C4-2B (cell line): ENCODE measurements around the gene ZNRF3.
"Not testable (repeated sequence)": the region's sequence is repeated elsewhere in the genome, so short reads cannot be mapped to it uniquely, and the experiment has no call there.

Experiments
- H3K27ac ChIP-seq: fragments of 450-650 bp; 2 replicates; pipeline ENCODE4 v1.5.1; 2017
- ZFX ChIP-seq: fragments of 450-650 bp; IDR thresholded peaks from 2 replicates; pipeline ENCODE4 v1.6.1; 2017
- TF ChIP-seq, protein P1 (sequence below): fragments of 450-650 bp; conservative IDR thresholded peaks from 2 replicates; pipeline ENCODE4 v1.5.1; 2017; ENCODE audit warnings: mild to moderate bottlenecking

Gene ZNRF3

DNA sequence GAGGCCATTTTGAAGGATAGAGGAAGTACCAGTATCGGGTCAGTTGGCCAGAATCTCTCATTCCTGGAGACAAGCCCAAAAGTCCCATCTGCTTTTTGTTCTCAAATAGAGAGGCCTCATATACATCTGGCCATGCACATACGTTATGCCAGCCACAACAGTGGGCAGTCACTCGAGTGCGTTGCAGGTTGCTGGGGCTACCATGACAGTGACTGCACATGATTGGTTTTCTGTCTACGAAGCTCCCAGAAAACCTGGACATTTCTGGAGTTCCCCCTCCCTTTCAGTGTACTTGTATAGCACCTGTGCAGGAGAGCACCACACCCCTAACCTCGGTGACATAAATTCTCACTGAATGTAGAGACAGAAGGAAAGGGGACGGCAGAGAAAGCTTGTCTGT, 116.1 kb downstream of the ZNRF3 start:
- no peak overlapping the region for H3K27ac ChIP-seq
- TF ChIP-seq, protein P1, sequence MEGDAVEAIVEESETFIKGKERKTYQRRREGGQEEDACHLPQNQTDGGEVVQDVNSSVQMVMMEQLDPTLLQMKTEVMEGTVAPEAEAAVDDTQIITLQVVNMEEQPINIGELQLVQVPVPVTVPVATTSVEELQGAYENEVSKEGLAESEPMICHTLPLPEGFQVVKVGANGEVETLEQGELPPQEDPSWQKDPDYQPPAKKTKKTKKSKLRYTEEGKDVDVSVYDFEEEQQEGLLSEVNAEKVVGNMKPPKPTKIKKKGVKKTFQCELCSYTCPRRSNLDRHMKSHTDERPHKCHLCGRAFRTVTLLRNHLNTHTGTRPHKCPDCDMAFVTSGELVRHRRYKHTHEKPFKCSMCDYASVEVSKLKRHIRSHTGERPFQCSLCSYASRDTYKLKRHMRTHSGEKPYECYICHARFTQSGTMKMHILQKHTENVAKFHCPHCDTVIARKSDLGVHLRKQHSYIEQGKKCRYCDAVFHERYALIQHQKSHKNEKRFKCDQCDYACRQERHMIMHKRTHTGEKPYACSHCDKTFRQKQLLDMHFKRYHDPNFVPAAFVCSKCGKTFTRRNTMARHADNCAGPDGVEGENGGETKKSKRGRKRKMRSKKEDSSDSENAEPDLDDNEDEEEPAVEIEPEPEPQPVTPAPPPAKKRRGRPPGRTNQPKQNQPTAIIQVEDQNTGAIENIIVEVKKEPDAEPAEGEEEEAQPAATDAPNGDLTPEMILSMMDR, result no peak
- no peak for TF ChIP-seq ZFX

DNA sequence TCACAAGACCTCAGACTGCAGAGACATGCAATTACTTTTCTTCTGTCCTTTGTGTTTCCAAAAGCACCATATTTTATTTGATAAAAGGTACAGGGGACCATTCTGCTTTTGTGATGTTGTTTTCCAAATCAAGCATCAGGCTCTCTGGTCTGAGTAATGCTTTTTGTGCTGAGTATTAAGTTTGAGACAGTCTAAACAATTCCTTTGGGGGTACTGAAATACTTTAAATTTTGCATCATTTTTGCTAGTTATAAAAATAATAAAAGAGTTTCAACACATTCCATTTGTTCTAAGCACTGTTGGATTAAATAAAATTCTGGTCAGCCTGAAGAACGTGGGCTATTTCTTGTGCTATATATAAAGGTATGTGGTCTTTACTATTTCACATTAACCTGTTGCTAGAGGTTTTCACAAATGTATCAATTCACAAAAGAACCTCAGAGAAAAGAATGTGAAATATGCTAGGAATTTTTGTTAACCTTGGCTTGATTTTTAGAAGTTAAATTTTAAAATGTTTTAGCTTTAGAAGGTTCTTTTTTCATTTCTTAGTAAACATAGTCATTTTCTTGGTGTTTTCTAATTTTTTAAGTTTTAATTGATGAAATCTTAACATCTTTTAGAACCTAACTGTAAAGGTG, 116.7 kb downstream of the ZNRF3 start:
- H3K27ac ChIP-seq, result no peak overlapping the region
- TF ChIP-seq, protein P1, result no peak
- TF ChIP-seq ZFX, result no peak

DNA sequence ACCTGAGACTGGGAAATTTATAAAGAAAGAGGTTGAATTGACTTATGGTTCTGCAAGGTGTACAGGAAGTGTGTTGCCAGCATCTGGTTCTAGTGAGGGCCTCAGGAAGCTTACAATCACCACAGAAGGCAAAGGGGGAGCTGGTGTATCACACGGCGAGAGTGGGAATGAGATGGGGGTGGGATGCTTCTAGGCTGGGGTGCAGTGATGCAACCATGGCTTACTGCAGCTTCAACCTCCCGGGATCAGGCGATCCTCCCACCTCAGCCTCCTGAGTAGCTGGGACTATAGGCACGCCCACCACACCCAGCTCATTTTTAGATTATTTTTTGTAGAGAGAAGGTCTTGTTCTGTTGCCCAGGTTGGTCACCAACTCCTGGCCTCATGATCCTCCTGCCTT, 117.3 kb downstream of the ZNRF3 start:
- H3K27ac ChIP-seq, result no peak overlapping the region
- no peak for TF ChIP-seq ZFX
- TF ChIP-seq, protein P1, result no peak

DNA sequence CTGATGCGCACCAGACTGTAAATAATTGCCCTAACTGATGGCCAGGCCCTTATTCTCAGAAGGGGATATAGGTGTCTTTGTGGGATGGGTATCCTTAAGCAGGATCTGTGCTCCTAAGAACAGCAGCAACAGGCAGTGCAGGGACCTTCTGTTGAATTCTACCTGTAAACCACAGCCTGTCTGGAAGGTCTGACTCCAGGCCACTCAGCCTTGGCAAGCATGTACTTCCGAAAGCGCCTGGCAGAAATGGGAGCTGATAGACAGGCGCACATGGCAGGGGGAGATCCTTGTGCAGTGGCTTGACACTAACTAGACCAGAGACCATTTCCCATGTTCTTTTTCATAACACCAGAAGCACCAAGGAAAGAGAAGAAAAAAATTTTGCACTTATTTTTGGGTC, 119.2 kb downstream of the ZNRF3 start:
- H3K27ac ChIP-seq, result no peak overlapping the region
- TF ChIP-seq ZFX, result no peak
- TF ChIP-seq, protein P1, result no peak

DNA sequence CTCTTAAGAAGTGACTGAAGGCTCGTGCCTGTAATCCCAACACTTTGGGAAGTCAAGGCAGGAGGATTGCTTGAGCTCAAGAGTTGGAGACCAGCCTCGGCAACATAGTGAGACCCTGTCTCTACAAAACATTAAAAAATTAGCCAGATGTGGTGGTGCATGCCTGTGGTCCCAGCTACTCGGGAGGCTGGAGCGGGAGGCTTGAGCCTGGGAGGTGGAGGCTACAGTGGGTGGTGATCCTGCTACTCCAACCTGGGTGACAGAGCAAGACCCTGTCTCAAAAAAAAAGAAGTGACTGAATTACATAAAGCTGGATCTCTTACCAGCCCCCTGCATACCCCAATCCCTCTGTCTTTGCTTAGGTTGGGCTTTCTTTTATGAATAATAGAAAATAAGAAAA, 120.2 kb downstream of the ZNRF3 start:
- TF ChIP-seq, protein P1, result no peak
- TF ChIP-seq ZFX, result no peak
- H3K27ac ChIP-seq, result peak overlapping the region; percentile 40

DNA sequence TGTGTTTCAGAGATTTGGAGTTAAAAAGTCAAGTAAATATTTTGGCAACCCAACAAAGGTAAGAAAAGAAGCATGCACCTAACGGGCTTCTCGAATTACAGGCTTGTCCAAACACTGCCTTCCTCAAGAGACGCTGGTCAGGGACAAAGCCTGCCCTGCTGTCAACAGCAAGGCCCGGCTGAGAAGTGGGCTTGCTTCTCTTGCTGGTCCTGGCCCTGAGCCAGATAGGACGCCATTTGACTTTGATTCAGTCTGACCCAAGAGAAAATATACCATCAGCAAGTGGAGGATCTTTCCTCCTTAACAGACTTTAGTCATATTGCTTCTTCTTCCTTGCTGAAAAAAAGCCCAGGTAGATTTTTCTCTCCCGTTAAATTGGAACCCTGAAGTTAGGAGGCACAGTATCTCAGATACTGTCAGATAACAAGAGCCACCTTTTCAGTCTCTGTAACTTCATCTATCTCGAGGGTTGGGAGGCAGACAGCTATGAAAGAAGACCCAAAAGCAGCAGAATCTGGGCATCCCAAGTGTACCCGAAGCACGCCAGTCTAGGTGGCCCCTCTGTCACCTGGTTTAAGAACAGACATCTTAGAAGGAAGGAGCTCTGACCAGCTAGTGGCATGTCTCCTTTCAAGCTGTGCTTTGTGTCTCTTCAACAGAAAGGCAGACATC, 120.7 kb downstream of the ZNRF3 start:
- peak overlapping the region; percentile 40 for H3K27ac ChIP-seq
- TF ChIP-seq, protein P1, result no peak
- no peak for TF ChIP-seq ZFX

DNA sequence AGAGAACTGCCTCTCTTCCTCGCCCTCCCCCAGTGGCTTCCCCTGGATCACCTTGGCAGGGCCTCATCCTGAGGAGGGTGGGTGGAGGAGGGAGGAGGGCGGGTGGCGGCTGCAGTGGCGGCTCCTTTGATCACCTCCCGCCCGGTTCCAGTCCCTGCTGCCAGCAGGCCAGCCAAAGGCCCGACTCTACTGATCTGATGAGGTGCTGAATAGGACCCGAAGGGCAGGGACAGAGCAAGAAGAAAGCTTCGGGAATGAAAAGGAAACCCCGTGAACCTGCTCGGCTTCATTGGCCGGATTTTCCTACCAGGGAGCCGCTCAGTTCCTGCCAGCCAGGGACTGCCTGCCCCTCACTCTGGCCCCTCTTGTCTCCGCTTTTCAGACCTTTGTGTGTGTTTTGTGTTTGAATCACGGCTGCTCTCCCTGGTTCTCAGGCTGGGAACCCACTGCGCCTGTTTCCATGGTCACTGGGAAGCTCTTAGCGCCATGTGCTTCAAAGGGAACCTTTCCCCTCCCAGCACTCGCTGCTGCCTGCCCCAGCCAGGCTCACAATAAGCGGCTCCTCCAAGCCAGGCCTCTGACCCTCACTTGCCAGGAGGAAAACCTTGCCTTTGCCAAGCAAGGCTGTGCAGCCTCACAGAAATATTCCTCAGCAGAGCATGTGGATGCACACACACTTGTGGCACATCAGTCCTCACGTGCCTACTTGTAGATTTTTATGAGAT, 121.4 kb downstream of the ZNRF3 start:
- H3K27ac ChIP-seq, result peak overlapping the region; percentile 40
- TF ChIP-seq, protein P1, result no peak
- no peak for TF ChIP-seq ZFX

DNA sequence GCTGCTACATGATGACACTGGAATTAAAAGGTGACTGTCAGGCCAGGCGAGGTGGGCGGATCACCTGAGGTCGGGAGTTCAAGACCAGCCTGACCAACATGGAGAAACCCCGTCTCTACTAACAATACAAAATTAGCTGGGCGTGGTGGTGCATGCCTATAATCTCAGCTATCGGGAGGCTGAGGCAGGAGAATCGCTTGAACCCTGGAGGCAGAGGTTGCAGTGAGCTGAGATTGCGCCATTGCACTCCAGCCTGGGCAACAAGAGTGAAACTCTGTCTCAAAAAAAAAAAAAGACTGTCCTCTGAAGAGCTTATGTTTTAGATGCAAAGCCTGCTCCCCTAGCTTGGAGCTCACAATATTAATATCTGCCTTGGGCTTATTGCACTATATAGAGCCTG, 122.4 kb downstream of the ZNRF3 start:
- H3K27ac ChIP-seq, result not testable (repeated sequence)
